HepG2 (cell line): ENCODE measurements around the gene PSAPL1. TPM values are rescaled to one million over a fixed set of nuclear protein-coding genes. Genes with fewer than 3 reads are reported as not detected.

Experiments
- ATAC-seq: fragments of 200-7000 bp; cut with Tn5 transposase; 3 replicates; pipeline ENCODE4 v1.9.1; 2020; ENCODE audit warnings: mild to moderate bottlenecking, moderate library complexity
- BruUV-seq: library from RNA; stranded (reverse); fragments of 400-500 nt; replicated peaks from 2 replicates; lab custom pipeline; 2021; lab: Mats Ljungman, UMichigan
- CTCF ChIA-PET: fragments of 300-600 bp; formaldehyde crosslinking; extraction: SDS; loops from one replicate; lab custom pipeline; 2021; ENCODE audit warnings: low total read pairs, inconsistent platforms, low intra/inter-chr PET ratio; lab: Yijun Ruan, JAX
- POLR2A ChIA-PET: fragments of 350-600 bp; sonication (Branson Sonifier 250); formaldehyde crosslinking; loops from one replicate; lab custom pipeline; 2020; ENCODE audit warnings: antibody characterized with exemption, inconsistent platforms; lab: Yijun Ruan, JAX
- DNase-seq: peaks from one replicate; pipeline ENCODE4 v3.0.0-alpha.2; 2015; ENCODE audit warnings: low spot score
- FAIRE-seq: peaks from 3 replicates; lab custom pipeline; 2011; peaks lifted over from hg19 to GRCh38; lab: Jason Lieb, UNC
- H2AFZ ChIP-seq: one replicate; pipeline ENCODE4 v1.6.1; 2011; ENCODE audit warnings: low read length, inconsistent platforms
- H3K27ac ChIP-seq: fragments of 300-600 bp; 3 replicates; pipeline ENCODE4 v1.8.0; 2011; ENCODE audit warnings: mixed run types, mild to moderate bottlenecking, mixed read lengths, low read length, inconsistent platforms; ENCODE audit not compliant: insufficient read depth; ENCODE audit errors: extremely low read length
- H3K27me3 ChIP-seq, 2 experiments: fragments of 200-600 bp in 1 of 2; 2 replicates in 1 of 2; 3 replicates in 1 of 2; pipeline versions ENCODE4 v1.6.0 to v1.8.0; 2011; ENCODE audit warnings: low read length in 2 of 2, mild to moderate bottlenecking in 2 of 2, moderate library complexity in 2 of 2, inconsistent platforms in 1 of 2; ENCODE audit not compliant: insufficient read depth in 2 of 2, control insufficient read depth in 1 of 2
- H3K36me3 ChIP-seq, 2 experiments: fragments of 200-600 bp in 1 of 2; replicated peaks in 1 of 2; 2 replicates in 1 of 2; 3 replicates in 1 of 2; pipeline versions ENCODE4 v1.5.1 to v1.8.0; 2011; ENCODE audit warnings: low read length in 2 of 2, inconsistent platforms in 1 of 2; ENCODE audit not compliant: insufficient read depth in 2 of 2, control insufficient read depth in 1 of 2
- H3K4me1 ChIP-seq: 2 replicates; pipeline ENCODE4 v1.5.1; 2012; ENCODE audit warnings: low read length, inconsistent platforms; ENCODE audit not compliant: insufficient read depth
- H3K4me2 ChIP-seq: 2 replicates; pipeline ENCODE4 v1.6.0; 2011; ENCODE audit warnings: low read depth, low read length, inconsistent platforms
- H3K4me3 ChIP-seq, 3 experiments: fragments of 200-600 bp in 1 of 3; sonication (generic), shearing (Covaris generic) in 1 of 3; replicated peaks in 1 of 3; 2 replicates each; pipeline ENCODE4 v1.5.1; 2011 to 2016; ENCODE audit warnings: low read length in 3 of 3, inconsistent platforms in 2 of 3, low read depth in 2 of 3, mild to moderate bottlenecking in 2 of 3, control low read depth in 1 of 3, mixed read lengths in 1 of 3; ENCODE audit not compliant: insufficient read depth in 1 of 3
- H3K79me2 ChIP-seq: one replicate; pipeline ENCODE4 v1.6.1; 2011; ENCODE audit warnings: low read length, inconsistent platforms; ENCODE audit not compliant: insufficient read depth
- H3K9ac ChIP-seq: 2 replicates; pipeline ENCODE4 v1.6.0; 2011; ENCODE audit warnings: mild to moderate bottlenecking, low read depth, low read length, inconsistent platforms; ENCODE audit not compliant: insufficient read depth
- H3K9me3 ChIP-seq: 2 replicates; pipeline ENCODE4 v1.5.1; 2012; ENCODE audit warnings: mild to moderate bottlenecking, low read length
- H4K20me1 ChIP-seq: 2 replicates; pipeline ENCODE4 v1.6.0; 2011; ENCODE audit warnings: inconsistent platforms, mild to moderate bottlenecking, low read length, moderate library complexity; ENCODE audit not compliant: insufficient read depth
- BORCS8-MEF2B ChIP-seq: sonication (generic); formaldehyde crosslinking; IDR thresholded peaks from 2 replicates; pipeline ENCODE4 v1.8.0; 2022; ENCODE audit warnings: mild to moderate bottlenecking, missing genetic modification reagents
- CEBPG ChIP-seq: IDR thresholded peaks from 2 replicates; pipeline ENCODE4 v1.6.1; 2016
- EED ChIP-seq: sonication (generic); formaldehyde crosslinking; IDR thresholded peaks from 2 replicates; pipeline ENCODE4 v1.5.0; 2020; ENCODE audit warnings: mild to moderate bottlenecking, missing genetic modification reagents
- SMAD1 ChIP-seq: sonication (generic); formaldehyde crosslinking; IDR thresholded peaks from 2 replicates; pipeline ENCODE4 v1.4.0; 2020; ENCODE audit warnings: missing genetic modification reagents, low read depth, mild to moderate bottlenecking, borderline replicate concordance
- SNAPC4 ChIP-seq: sonication (generic); formaldehyde crosslinking; IDR thresholded peaks from 2 replicates; pipeline ENCODE4 v1.4.0; 2020; ENCODE audit warnings: mild to moderate bottlenecking, missing genetic modification reagents
- TEAD2 ChIP-seq: sonication (generic); formaldehyde crosslinking; IDR thresholded peaks from 2 replicates; pipeline ENCODE4 v1.9.0; 2021; ENCODE audit warnings: missing genetic modification reagents
- TP53 ChIP-seq: sonication (generic); formaldehyde crosslinking; conservative IDR thresholded peaks from 2 replicates; pipeline ENCODE4 v1.4.0; 2020; ENCODE audit warnings: missing genetic modification reagents
- ZNF256 ChIP-seq: sonication (generic); formaldehyde crosslinking; conservative IDR thresholded peaks from 2 replicates; pipeline ENCODE4 v1.4.0; 2020; ENCODE audit warnings: missing genetic modification reagents
- WGBS: methylation state at CpG from one replicate; pipeline ENCODE4 v1.1.6; 2017; ENCODE audit warnings: low lambda C conversion rate; 5-methylcytosine and 5-hydroxymethylcytosine counted together
- in situ Hi-C: cut with HindIII; loops from 2 replicates; pipeline ENCODE4 v1.10.0; 2017; ENCODE audit warnings: low pct_unique_long_range_greater_than_20kb; ENCODE audit not compliant: extremely low pct_ligation_motif_present
- intact Hi-C: fragments of 100-400 bp; cut with micrococcal nuclease; formaldehyde crosslinking; loops from one replicate; pipeline ENCODE4 v1.10.0; 2022; ENCODE audit not compliant: unreplicated experiment
- polyA plus RNA-seq, 8 experiments: library from polyadenylated mRNA; depleted of rRNA in 3 of 8; stranded (reverse) in 7 of 8; unstranded in 1 of 8; fragments of >200 nt; fragmentation: Illumina TruSeq in 4 of 8; extraction: Trizol in 4 of 8; gene quantifications; 2 replicates each; pipeline versions ENCODE4 v1.2.1 to v1.2.3, GENCODE V29; 2011 to 2016; ENCODE audit warnings: low read depth in 4 of 8, missing spikeins in 1 of 8, mixed read lengths in 1 of 8; ENCODE audit not compliant: insufficient read depth in 1 of 8
- total RNA-seq, 5 experiments: library from RNA; depleted of rRNA; stranded (reverse); fragments of >200 nt; fragmentation: Illumina TruSeq; extraction: Trizol; gene quantifications; 2 replicates each; pipeline ENCODE4 v1.2.3, GENCODE V29; 2016; ENCODE audit warnings: low read depth in 1 of 5

PSAPL1 gene
- total and polyA plus RNA-seq, 2 of the 13 experiments (the other 11 are each of a cell fraction or from before 2014, with no cell fraction given): 0.02 to 0.16 TPM

GRCh38 chr4:7417639-7418038, 17.1 kb downstream of the PSAPL1 start:
- Histone ChIP-seq H3K27me3 (no peaks in the 10 kb centered on the region; a peak in 1 of 5 replicates), H3K9ac (no peak overlapping the region), H3K4me2 (no peak overlapping the region), H3K36me3 (no peaks in the 10 kb centered on the region), H3K4me3 (no peak overlapping the region), H3K4me1 (no peaks in the 10 kb centered on the region), H2AFZ (no peak overlapping the region), H3K9me3 (no peaks in the 10 kb centered on the region), H3K27ac (no peak overlapping the region), H4K20me1 (no peaks in the 10 kb centered on the region), H3K79me2 (no peaks in the 10 kb centered on the region)
- intact Hi-C loops: no loop called here
- no peak for TF ChIP-seq ZNF256 (CRISPR knock-in tag)
- no peak for TF ChIP-seq TP53 (CRISPR knock-in tag)
- TF ChIP-seq SNAPC4 (CRISPR knock-in tag): no peak
- no peak for TF ChIP-seq SMAD1 (CRISPR knock-in tag)
- TF ChIP-seq EED (CRISPR knock-in tag): no peak
- no peak for TF ChIP-seq CEBPG (CRISPR knock-in tag)
- no peak for TF ChIP-seq BORCS8-MEF2B (CRISPR knock-in tag)
- no peak for TF ChIP-seq TEAD2 (CRISPR knock-in tag)
- no peak for ATAC-seq
- ChIA-PET CTCF (no interaction called here), POLR2A (no interaction called here)
- no TSS peak for BruUV-seq
- WGBS: 40% methylated on average over 9 of the region's 9 CpGs
- in situ Hi-C loops: no loop called here
- DNase-seq: no peak
- no peak for FAIRE-seq
